Measurements from ENCODE around the gene TMEM44.

The TMEM44 gene

GRCh38 chr3:194577986-194578905, 55.0 kb downstream of the TMEM44 start:
- DNase-seq, result no peak

- no peak for DNase-seq
Observed at GRCh38 chr3:194575484-194576210, 57.6 kb downstream of the TMEM44 start.

GRCh38 chr3:194574639-194575483, 58.4 kb downstream of the TMEM44 start:
- DNase-seq, result no peak

- DNase-seq, result no peak
Observed at GRCh38 chr3:194573680-194574437, 59.4 kb downstream of the TMEM44 start.

- DNase-seq, result no peak
Observed at GRCh38 chr3:194572944-194573491, 60.2 kb downstream of the TMEM44 start.

- DNase-seq, result no peak
Observed at GRCh38 chr3:194572143-194572789, 61.0 kb downstream of the TMEM44 start.

- DNase-seq, result no peak
Observed at GRCh38 chr3:194571491-194572142, 61.6 kb downstream of the TMEM44 start.

- no peak for DNase-seq
Observed at GRCh38 chr3:194570898-194571297, 62.3 kb downstream of the TMEM44 start.

GRCh38 chr3:194570235-194570634, 63.0 kb downstream of the TMEM44 start:
- DNase-seq, result no peak

GRCh38 chr3:194569252-194569651, 64.0 kb downstream of the TMEM44 start:
- DNase-seq, result no peak

- no peak for DNase-seq
Observed at GRCh38 chr3:194565597-194566190, 67.5 kb downstream of the TMEM44 start.

- DNase-seq, result no peak
Observed at GRCh38 chr3:194562986-194563385, 70.2 kb downstream of the TMEM44 start.

GRCh38 chr3:194561306-194561974, 71.8 kb downstream of the TMEM44 start:
- DNase-seq, result no peak

- DNase-seq, result no peak
Observed at GRCh38 chr3:194560047-194560446, 73.2 kb downstream of the TMEM44 start.

GRCh38 chr3:194559530-194559929, 73.7 kb downstream of the TMEM44 start:
- no peak for DNase-seq

- no peak for DNase-seq
Observed at GRCh38 chr3:194556086-194557056, 76.8 kb downstream of the TMEM44 start.

- DNase-seq, result no peak
Observed at GRCh38 chr3:194555175-194556062, 77.8 kb downstream of the TMEM44 start.
